IPS DF 6.9 (cell line): ENCODE results near the gene FLACC1.
"Not testable (repeated sequence)": the region's sequence is repeated elsewhere in the genome, so short reads cannot be mapped to it uniquely, and the experiment has no call there.

Experiments
- DNase-seq: peaks from one replicate; pipeline ENCODE4 v3.0.0-alpha.2; 2013; ENCODE audit warnings: low read depth, low spot score
- H3K27ac ChIP-seq: one replicate; pipeline ENCODE4 v1.5.1; 2013; ENCODE audit warnings: low read length, control low read depth
- H3K27me3 ChIP-seq: 2 replicates; pipeline ENCODE4 v1.6.1; 2013; ENCODE audit warnings: mild to moderate bottlenecking, low read length; ENCODE audit not compliant: control insufficient read depth, insufficient read depth
- H3K36me3 ChIP-seq: 2 replicates; pipeline ENCODE4 v1.6.1; 2013; ENCODE audit warnings: low read length; ENCODE audit not compliant: control insufficient read depth, insufficient read depth
- H3K4me1 ChIP-seq: 2 replicates; pipeline ENCODE4 v1.6.1; 2013; ENCODE audit warnings: low read length; ENCODE audit not compliant: control insufficient read depth, insufficient read depth
- H3K4me3 ChIP-seq: 2 replicates; pipeline ENCODE4 v1.5.1; 2013; ENCODE audit warnings: mild to moderate bottlenecking, low read length
- H3K9me3 ChIP-seq: 2 replicates; pipeline ENCODE4 v1.6.1; 2013; ENCODE audit warnings: low read length, inconsistent platforms; ENCODE audit not compliant: control insufficient read depth, insufficient read depth
- WGBS: extraction: QIAGEN DNeasy Blood & Tissue Kit; methylation state at CpG from one replicate; pipeline ENCODE4 v1.1.7; 2013; ENCODE audit warnings: mixed read lengths, missing lambda C conversion rate; ENCODE audit not compliant: insufficient read length, insufficient coverage; 5-methylcytosine and 5-hydroxymethylcytosine counted together

Gene FLACC1

GRCh38 chr2:201256082-201256481 lies 101.1 kb downstream of the FLACC1 start:
- no CpG with 5 or more reads among the region's 3 CpGs for WGBS
- no peak for DNase-seq
- Histone ChIP-seq H3K36me3 (no peaks in the 10 kb centered on the region), H3K9me3 (no peaks in the 10 kb centered on the region), H3K4me3 (no peak overlapping the region), H3K27ac (no peak overlapping the region), H3K27me3 (no peaks in the 10 kb centered on the region), H3K4me1 (peaks cover 2% of the 10 kb centered on the region; the same call in 1 of the 2 replicates)

- Histone ChIP-seq H3K9me3 (no peaks in the 10 kb centered on the region), H3K4me3 (no peak overlapping the region), H3K27ac (no peak overlapping the region), H3K27me3 (no peaks in the 10 kb centered on the region), H3K4me1 (peaks cover 2% of the 10 kb centered on the region; the same call in 1 of the 2 replicates), H3K36me3 (no peaks in the 10 kb centered on the region)
- no CpG with 5 or more reads among the region's 3 CpGs for WGBS
- DNase-seq: no peak
Measured at GRCh38 chr2:201255408-201256033, 101.6 kb downstream of the FLACC1 start.

GRCh38 chr2:201254081-201254730 lies 102.9 kb downstream of the FLACC1 start:
- Histone ChIP-seq H3K27me3 (no peaks in the 10 kb centered on the region), H3K9me3 (no peaks in the 10 kb centered on the region), H3K4me3 (no peak overlapping the region), H3K27ac (no peak overlapping the region), H3K36me3 (no peaks in the 10 kb centered on the region), H3K4me1 (peaks cover 2% of the 10 kb centered on the region; the same call in 1 of the 2 replicates)
- no CpG with 5 or more reads among the region's 5 CpGs for WGBS
- DNase-seq: no peak

GRCh38 chr2:201250741-201251140 lies 106.4 kb downstream of the FLACC1 start:
- Histone ChIP-seq H3K27ac (no peak overlapping the region), H3K4me1 (no peaks in the 10 kb centered on the region; the same call in 1 of the 2 replicates), H3K27me3 (no peaks in the 10 kb centered on the region), H3K9me3 (no peaks in the 10 kb centered on the region), H3K36me3 (no peaks in the 10 kb centered on the region), H3K4me3 (no peak overlapping the region)
- no CpG with 5 or more reads among the region's 4 CpGs for WGBS
- no peak for DNase-seq

- no peaks in the 10 kb centered on the region for H3K27me3 ChIP-seq
- H3K36me3 ChIP-seq: no peaks in the 10 kb centered on the region
- WGBS: no CpG with 5 or more reads among the region's 2 CpGs
- no peaks in the 10 kb centered on the region for H3K9me3 ChIP-seq
- no peak for DNase-seq
- H3K27ac ChIP-seq: no peak overlapping the region
- peaks cover 3% of the 10 kb centered on the region for H3K4me1 ChIP-seq
- H3K4me3 ChIP-seq: no peak overlapping the region
Measured at GRCh38 chr2:201249889-201250288, 107.3 kb downstream of the FLACC1 start.

GRCh38 chr2:201248288-201248844 lies 108.8 kb downstream of the FLACC1 start:
- no peak for DNase-seq
- H3K4me1 ChIP-seq: peaks cover 3% of the 10 kb centered on the region; the same call in 1 of the 2 replicates
- H3K9me3 ChIP-seq: no peaks in the 10 kb centered on the region
- H3K36me3 ChIP-seq: no peaks in the 10 kb centered on the region
- WGBS: no CpG with 5 or more reads among the region's 6 CpGs
- H3K4me3 ChIP-seq: no peak overlapping the region
- no peaks in the 10 kb centered on the region for H3K27me3 ChIP-seq
- H3K27ac ChIP-seq: no peak overlapping the region

- no peak for DNase-seq
- Histone ChIP-seq H3K27ac (no peak overlapping the region), H3K4me3 (no peak overlapping the region), H3K36me3 (no peaks in the 10 kb centered on the region), H3K9me3 (no peaks in the 10 kb centered on the region), H3K4me1 (peaks cover 3% of the 10 kb centered on the region; the same call in 1 of the 2 replicates), H3K27me3 (no peaks in the 10 kb centered on the region)
- WGBS: no CpG with 5 or more reads among the region's 4 CpGs
Measured at GRCh38 chr2:201246280-201246679, 110.9 kb downstream of the FLACC1 start.

- peaks cover 3% of the 10 kb centered on the region; the same call in 1 of the 2 replicates for H3K4me1 ChIP-seq
- no peaks in the 10 kb centered on the region for H3K36me3 ChIP-seq
- H3K9me3 ChIP-seq: no peaks in the 10 kb centered on the region
- no CpG with 5 or more reads among the region's 5 CpGs for WGBS
- H3K27ac ChIP-seq: no peak overlapping the region
- no peak for DNase-seq
- no peak overlapping the region for H3K4me3 ChIP-seq
- H3K27me3 ChIP-seq: no peaks in the 10 kb centered on the region
Measured at GRCh38 chr2:201244829-201245228, 112.3 kb downstream of the FLACC1 start.

- peaks cover 3% of the 10 kb centered on the region; the same call in 1 of the 2 replicates for H3K4me1 ChIP-seq
- no peak overlapping the region for H3K27ac ChIP-seq
- DNase-seq: no peak
- H3K4me3 ChIP-seq: no peak overlapping the region
- H3K27me3 ChIP-seq: no peaks in the 10 kb centered on the region
- H3K36me3 ChIP-seq: no peaks in the 10 kb centered on the region
- no peaks in the 10 kb centered on the region for H3K9me3 ChIP-seq
Measured at GRCh38 chr2:201242571-201243277, 114.4 kb downstream of the FLACC1 start.

GRCh38 chr2:201239167-201239935 lies 117.8 kb downstream of the FLACC1 start:
- H3K27me3 ChIP-seq, H3K4me1 ChIP-seq, H3K27ac ChIP-seq, H3K9me3 ChIP-seq, H3K4me3 ChIP-seq, DNase-seq, H3K36me3 ChIP-seq: not testable (repeated sequence)
- no CpG with 5 or more reads among the region's 21 CpGs for WGBS
